Measurements from ENCODE around the gene CPS1.

DNA sequence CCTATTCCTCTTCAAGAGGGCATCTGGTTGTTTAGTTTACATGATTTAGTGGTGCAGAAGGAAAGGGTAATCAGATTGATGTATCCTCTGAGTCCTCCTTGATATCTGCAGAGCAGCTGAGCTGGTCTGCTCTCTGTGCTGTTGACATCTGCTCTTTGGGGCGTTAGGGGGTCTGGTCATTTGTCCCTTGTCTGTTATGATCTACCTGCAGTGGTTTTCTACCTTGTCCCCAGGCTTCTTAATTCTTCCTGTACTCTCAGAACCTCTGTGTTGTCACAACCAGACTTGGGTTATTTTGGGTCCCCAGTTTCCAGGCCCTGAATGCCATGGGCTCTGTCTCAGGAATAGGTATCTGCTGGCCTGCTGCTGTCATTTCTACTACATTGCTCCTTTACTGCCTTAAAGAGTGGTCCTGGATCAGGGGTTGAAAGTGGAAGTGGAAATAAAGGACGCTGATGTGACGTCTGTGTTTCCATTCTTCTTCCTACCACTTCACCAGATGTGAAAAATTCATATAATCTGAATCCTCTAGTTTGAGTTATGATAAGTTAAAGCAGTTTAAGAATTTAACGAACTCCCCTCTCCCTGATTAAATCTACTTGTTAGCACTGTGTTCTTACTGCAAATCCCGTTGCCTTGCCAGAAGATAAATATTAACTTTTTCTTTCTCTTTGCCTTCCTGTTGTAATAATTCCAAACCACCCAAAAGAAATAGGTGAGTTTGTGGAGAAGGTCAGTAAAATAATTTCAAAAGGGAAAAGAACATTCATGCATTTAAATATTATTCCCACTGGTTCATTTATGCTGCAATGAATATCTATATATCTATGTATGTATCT is 16.6 kb upstream of the CPS1 start:
- TF ChIP-seq POLR2A (IDR thresholded peaks at IDR 0.05) (no peak), CTCF (IDR thresholded peaks at IDR 0.05) (no peak)

All from upper lobe of left lung (tissue), 4 donors.